ENCODE data around the gene ZNF107. TPM values are rescaled to one million over a fixed set of nuclear protein-coding genes. Genes with fewer than 3 reads are reported as not detected.

The ZNF107 gene
- 1.1 TPM for total RNA-seq
- long read RNA-seq = 0 reads

DNA sequence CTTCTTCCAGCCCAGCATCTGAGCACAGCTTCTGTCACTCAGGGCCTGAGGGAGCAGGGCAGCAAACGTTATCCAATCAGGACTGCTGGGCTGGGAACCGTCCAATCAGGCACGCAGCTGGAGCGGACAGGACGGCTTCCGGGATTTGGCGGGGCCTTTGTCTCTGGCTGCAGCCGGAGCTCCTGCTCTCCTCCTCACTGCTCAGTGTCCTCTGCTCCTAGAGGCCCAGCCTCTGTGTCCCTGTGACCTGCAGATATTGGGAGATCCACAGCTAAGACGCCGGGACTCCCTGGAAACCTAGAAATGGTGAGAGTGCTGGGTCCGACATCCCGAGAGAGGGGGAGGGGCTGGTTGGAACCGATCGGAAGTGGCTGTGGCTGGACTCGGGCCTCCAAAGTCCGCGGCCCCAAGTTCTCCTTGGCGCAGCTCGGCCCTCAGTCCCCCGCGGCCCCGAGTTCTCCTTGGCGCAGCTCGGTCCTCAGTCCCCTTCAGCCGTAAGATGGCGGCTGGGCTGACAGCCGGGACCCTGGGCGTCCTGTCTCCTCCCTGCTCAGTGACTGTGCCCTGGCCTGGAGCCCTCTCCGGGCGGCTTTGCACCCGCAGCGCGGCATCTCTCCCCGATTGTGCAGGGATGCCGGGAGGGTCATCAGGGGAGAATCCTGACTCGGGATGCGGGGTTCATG, at the start of gene ZNF107:
Gene ZNF107, plus strand, starts transcription at position 154 of the 683 bp plus-strand sequence. Its CDS starts 150 bp downstream, at position 304.
- intact Hi-C loops (cut with micrococcal nuclease) = no loop called here
- ATAC-seq (peak; percentile 100), DNase-seq (peak; percentile 93)

DNA sequence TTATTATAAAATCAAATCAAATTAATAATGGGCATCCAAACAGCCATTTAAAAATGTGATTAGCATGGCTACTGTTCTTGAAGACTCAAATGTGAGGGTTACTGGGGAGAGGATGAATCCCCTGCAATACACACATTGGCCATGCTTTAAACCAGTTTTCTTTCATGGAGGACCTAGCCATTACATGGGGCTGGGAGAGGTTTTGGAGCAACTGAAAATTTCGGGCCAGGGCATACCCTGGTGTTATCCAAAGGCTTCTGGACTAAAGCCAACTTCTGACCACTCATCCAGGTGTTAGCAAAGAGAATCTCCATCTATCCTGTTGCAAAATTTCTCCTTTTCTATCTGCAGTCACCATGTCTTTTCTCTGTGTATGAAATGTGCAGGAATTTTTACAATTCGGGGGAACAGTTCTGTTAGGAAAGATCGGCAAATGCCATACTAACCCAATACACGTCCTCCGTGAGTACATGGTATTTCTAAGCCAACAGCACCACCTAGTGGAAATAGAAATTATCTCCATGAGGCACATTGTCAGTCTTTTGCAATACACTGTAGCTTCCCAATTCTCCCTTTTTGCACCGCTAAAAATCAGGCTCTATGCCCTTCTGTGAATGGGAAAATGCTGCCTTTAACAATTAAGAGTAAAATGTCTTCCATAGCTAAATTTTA, 47.0 kb upstream of the ZNF107 start:
- intact Hi-C loops (cut with micrococcal nuclease) = loop anchor here (2.0 kb wide), 1 partner anchor 438 kb away; no protein-coding TSS in a partner anchor
- ATAC-seq (peak; percentile 82), DNase-seq (no peak)

DNA sequence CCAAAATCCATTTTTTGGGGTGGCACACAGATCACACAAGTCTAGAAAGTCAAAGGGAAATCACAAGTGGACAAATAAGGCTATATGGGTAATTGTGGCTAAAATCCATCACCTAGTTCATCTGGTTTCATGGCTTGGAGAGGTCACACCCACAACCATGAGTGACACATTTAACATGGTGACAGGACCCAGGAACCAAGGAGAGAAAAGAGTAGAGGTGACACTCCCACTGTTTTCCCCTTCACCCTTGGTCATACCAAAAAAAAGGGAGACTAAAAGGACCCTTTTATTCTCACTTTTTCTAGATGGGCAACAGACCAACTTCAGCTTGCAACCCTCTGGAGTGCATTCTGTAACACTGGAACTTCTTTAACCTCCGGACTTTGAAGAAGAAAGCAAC, 46.2 kb upstream of the ZNF107 start:
- ATAC-seq (no peak), DNase-seq (no peak)
- intact Hi-C loops (cut with micrococcal nuclease) = loop anchor here (2.0 kb wide), 1 partner anchor 439 kb away; no protein-coding TSS in a partner anchor

- DNase-seq = no peak
- ATAC-seq = no peak
- intact Hi-C loops (cut with micrococcal nuclease) = no loop called here
Observed at GRCh38 chr7:64621656-64622055, 44.3 kb upstream of the ZNF107 start.

- ATAC-seq = no peak
- intact Hi-C loops (cut with micrococcal nuclease) = no loop called here
Observed at GRCh38 chr7:64625114-64626082, 40.5 kb upstream of the ZNF107 start.

DNA sequence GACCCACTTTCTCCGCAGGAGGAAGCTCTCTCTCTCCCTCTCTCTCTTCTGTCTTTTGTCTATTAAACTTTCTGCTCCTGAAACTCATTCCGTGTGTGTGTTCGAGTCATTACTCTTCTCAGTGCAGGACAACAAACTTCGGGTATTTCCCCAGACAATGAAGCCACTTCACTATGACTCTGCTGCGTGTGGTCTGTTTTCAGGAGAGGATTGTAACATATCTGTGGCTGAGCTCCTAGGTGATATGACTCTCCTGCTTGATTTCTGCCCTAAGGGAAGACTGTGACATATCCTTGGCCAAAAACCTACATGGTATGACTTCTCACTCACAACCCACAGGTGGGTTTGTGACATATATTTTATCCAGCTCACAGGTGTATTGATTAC, 39.9 kb upstream of the ZNF107 start:
- ATAC-seq (no peak), DNase-seq (no peak)
- intact Hi-C loops (cut with micrococcal nuclease) = no loop called here

More at GRCh38 chr7:64625114-64626082, 40.5 kb upstream of the ZNF107 start:
- no peak for DNase-seq

GRCh38 chr7:64626557-64626956, 39.4 kb upstream of the ZNF107 start:
- ATAC-seq = no peak
- DNase-seq = no peak
- intact Hi-C loops (cut with micrococcal nuclease) = no loop called here

DNA sequence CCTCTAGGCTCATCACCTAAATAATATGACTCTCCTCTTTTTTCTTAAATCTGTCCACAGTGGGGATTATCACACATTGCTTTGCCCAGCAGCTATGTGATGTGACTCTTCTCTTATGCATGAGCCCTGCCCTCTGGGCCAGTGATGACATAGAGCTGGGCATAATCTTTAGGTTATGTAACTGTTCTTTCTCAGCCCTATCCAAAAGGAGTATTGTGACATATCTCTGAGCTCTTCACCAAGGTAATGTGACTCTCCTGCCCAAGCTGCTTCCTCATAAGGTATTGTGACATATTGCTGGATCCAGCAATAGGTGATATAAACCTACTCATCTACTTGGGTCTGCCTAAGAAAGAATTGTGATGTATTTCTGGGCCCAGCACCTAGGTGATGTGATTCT, 37.7 kb upstream of the ZNF107 start:
- ATAC-seq = no peak
- DNase-seq = no peak
- intact Hi-C loops (cut with micrococcal nuclease) = no loop called here

DNA sequence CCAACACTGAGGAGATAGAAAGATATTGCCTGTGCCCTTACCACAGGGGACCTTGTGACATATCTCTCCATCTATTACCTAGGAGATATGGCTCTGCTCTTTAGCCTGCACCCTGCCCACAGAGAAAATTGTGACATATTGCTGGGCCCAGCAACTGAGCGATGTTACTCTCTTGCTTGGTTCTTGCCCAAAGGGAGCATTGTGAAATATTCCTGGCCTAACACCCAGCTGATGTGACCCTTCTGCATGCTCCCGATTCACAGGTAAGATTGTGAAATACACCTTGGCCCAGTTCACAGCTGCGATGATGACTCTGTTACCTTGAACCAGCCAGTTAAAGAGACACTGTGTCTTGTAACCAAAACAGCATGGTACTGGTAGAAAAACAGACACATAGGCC, 37.2 kb upstream of the ZNF107 start:
- intact Hi-C loops (cut with micrococcal nuclease) = no loop called here
- DNase-seq (no peak), ATAC-seq (no peak)

DNA sequence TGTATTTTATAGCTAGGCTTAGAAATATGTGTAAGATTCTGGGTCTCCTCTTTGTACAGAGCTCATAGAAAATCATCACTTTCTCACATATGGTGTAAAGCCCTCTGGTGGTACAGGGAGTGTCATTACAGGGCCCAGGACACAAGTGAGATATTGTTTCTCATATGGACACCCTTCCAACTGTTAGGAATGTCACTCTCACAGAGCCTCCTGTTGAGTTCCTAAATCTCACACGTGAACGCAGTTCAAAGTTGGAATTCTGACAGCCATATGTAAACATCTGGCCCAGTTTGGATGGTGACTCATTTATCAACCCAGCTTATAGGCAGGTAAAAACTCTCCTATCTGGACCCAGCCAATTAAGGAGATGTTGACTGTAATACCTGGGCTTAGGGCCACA, 35.4 kb upstream of the ZNF107 start:
- no peak for ATAC-seq
- intact Hi-C loops (cut with micrococcal nuclease) = no loop called here
- no peak for DNase-seq

DNA sequence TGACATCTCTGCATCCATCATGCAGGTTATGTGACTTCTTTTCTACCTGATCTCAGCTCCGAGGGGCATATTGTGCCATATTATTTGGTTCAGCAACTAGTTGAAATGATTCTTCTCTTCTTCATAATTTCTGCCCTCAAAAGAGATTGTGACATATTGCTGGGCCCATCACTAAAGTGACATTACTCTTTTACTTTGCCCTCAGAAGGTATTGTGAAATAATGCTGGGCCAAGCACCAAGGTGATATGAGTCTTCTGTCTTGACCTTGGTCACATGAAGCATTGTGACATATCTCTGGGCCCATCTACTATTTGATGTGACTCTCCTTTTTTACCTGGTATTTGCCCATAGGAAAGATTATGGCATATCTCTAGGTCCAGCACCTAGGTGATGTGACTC, 33.9 kb upstream of the ZNF107 start:
- ATAC-seq = no peak
- no peak for DNase-seq
- intact Hi-C loops (cut with micrococcal nuclease) = no loop called here

DNA sequence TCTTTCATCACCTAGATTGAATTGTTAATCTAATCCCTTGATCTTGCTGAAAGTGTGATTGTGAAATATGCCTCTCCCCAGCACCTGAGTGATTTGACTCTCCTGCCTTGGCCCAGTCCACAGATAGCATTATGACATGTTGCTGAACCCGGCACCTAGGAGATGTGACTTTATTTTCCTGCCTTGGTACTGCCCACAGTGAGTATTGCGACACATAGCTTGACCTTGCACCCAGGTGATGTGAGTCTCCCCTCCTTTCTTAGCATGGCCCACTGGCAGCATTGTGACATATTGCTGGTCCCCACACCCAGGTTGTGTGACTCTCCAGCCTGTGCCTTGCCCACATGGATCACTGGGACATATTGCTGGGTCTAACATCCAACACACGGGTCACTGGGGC, 32.5 kb upstream of the ZNF107 start:
- intact Hi-C loops (cut with micrococcal nuclease) = no loop called here
- DNase-seq = no peak
- no peak for ATAC-seq

GRCh38 chr7:64634406-64635062, 31.4 kb upstream of the ZNF107 start:
- intact Hi-C loops (cut with micrococcal nuclease) = no loop called here
- no peak for ATAC-seq

DNA sequence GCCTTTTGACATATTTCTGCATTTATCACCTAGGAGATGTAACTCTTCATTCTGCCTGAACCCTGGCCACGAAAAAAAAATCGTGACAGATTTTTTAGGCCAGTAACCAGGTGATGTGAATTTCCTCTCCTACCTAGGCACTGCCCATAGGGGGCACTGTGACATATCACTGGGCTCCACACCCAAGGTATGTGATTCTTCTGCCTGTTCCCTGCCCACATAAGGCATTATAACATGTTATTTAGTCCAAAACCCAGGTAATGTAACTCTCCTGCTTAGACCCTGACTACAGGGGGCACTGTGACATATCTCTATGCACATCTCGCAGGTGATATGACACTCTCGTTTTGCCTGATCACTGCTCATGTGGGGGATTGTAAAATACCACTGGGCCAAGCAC, 29.5 kb upstream of the ZNF107 start:
- no peak for ATAC-seq

More at GRCh38 chr7:64634406-64635062, 31.4 kb upstream of the ZNF107 start:
- no peak for DNase-seq

GRCh38 chr7:64637521-64638445, 28.1 kb upstream of the ZNF107 start:
- DNase-seq (no peak), ATAC-seq (no peak)
- intact Hi-C loops (cut with micrococcal nuclease) = no loop called here

More for the DNA sequence above, 29.5 kb upstream of the ZNF107 start:
- DNase-seq = no peak
- intact Hi-C loops (cut with micrococcal nuclease) = no loop called here

GRCh38 chr7:64638822-64639221, 27.1 kb upstream of the ZNF107 start:
- DNase-seq (no peak), ATAC-seq (no peak)
- intact Hi-C loops (cut with micrococcal nuclease) = no loop called here

DNA sequence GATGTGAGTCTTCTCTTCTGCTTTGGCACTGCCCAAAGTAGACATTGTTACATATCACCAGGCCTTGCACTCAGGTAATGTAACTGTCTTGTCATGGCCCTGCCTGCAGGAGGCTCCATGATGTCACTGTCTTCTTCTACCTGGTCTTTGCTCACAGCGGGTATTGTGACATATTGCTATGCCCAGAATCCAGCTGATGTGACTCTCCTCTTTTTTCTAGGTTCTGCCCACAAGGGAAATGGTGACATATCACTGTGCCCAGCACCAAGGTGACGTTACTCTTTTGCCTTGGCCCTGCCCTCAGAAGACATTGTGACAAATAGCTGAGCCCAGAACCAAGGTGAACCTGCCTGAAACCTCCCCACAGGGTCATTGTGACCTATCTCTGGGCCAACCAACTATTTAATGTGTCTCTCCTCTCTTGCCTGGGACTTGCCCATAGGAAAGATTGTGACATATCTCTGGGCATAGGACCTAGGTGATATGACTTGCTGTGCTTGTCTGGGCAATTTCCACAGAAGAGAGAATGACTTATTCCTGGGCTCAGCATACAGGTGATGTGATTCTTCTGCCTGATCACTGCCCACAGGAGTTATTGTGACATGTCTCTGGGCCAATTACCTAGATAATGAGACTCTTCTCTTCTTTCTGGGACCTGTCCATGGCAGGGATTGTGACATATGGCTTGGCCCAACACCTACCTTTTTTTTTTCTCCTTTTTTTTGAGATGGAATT, 26.5 kb upstream of the ZNF107 start:
- intact Hi-C loops (cut with micrococcal nuclease) = no loop called here
- no peak for DNase-seq
- ATAC-seq = no peak

DNA sequence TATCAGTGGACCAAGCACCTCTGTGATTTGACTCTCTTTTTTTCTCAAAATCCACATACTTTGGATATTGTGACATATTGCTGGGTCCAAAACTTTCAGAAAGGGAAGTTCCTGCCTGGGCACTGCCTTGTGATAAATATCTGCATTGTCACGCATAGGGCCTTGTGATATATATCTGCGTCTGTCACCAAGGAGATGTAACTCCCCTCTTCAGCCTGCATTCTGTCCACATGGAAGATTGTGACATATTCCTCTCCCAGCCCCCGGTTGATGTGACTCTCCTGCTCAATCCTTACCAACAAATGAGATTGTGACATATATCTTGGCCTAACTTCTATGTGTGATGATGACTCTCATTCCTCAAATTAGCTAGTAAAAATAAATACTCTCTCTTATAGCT, 25.4 kb upstream of the ZNF107 start:
- intact Hi-C loops (cut with micrococcal nuclease) = no loop called here
- ATAC-seq (no peak), DNase-seq (no peak)

Data from left ventricle myocardium superior (tissue), 1 donor.